Measurements from ENCODE around the gene RELN. TPM values are rescaled to one million over a fixed set of nuclear protein-coding genes. Genes with fewer than 3 reads are reported as not detected.

Gene RELN
- total RNA-seq, 1 donor from 2014 or later = 7.1 TPM

DNA sequence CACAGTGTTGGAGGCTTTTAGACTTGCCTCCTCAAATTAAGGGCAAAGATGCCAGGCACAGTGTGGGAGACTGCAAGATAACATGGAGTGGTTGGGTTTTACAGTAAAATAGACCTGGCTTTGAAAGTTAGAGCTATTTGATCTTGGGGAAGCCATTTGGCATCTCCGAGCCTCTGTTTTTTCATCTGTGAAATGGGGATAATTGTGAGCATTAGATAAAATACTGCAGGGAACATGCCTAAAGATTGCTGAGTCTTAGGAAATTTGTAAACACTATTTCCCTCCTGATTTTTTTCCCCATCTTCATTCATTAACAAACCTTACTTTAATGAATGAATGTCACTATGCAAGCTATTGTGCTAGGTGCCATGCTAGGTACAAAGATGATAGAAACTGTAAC is 302.2 kb downstream of the RELN start:
- no peak overlapping the region for H3K4me3 ChIP-seq (ENCODE audit: low read depth, low read length)
- no peaks in the 10 kb centered on the region for H3K27me3 ChIP-seq (ENCODE audit: control insufficient read depth, insufficient read depth, low read length)
- DNase-seq (ENCODE audit: low read depth) = no peak
- no peaks in the 10 kb centered on the region for H3K36me3 ChIP-seq (ENCODE audit: control insufficient read depth, insufficient read depth, low read length)
- TF ChIP-seq, protein P1, sequence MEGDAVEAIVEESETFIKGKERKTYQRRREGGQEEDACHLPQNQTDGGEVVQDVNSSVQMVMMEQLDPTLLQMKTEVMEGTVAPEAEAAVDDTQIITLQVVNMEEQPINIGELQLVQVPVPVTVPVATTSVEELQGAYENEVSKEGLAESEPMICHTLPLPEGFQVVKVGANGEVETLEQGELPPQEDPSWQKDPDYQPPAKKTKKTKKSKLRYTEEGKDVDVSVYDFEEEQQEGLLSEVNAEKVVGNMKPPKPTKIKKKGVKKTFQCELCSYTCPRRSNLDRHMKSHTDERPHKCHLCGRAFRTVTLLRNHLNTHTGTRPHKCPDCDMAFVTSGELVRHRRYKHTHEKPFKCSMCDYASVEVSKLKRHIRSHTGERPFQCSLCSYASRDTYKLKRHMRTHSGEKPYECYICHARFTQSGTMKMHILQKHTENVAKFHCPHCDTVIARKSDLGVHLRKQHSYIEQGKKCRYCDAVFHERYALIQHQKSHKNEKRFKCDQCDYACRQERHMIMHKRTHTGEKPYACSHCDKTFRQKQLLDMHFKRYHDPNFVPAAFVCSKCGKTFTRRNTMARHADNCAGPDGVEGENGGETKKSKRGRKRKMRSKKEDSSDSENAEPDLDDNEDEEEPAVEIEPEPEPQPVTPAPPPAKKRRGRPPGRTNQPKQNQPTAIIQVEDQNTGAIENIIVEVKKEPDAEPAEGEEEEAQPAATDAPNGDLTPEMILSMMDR (IDR thresholded peaks at IDR 0.05; ENCODE audit: insufficient read depth, low read length, poor library complexity, severe bottlenecking) = no peak

GRCh38 chr7:103686763-103687162 is 302.7 kb downstream of the RELN start:
- DNase-seq (ENCODE audit: low read depth) = no peak
- Histone ChIP-seq H3K4me3 (ENCODE audit: low read depth, low read length) (no peak overlapping the region), H3K36me3 (ENCODE audit: control insufficient read depth, insufficient read depth, low read length) (no peaks in the 10 kb centered on the region), H3K27me3 (ENCODE audit: control insufficient read depth, insufficient read depth, low read length) (no peaks in the 10 kb centered on the region)
- TF ChIP-seq, protein P1 (IDR thresholded peaks at IDR 0.05; ENCODE audit: insufficient read depth, low read length, poor library complexity, severe bottlenecking) = no peak

- Histone ChIP-seq H3K4me3 (ENCODE audit: low read depth, low read length) (no peak overlapping the region), H3K27me3 (ENCODE audit: control insufficient read depth, insufficient read depth, low read length) (no peaks in the 10 kb centered on the region), H3K36me3 (ENCODE audit: control insufficient read depth, insufficient read depth, low read length) (no peaks in the 10 kb centered on the region)
- no peak for DNase-seq (ENCODE audit: low read depth)
- TF ChIP-seq, protein P1 (IDR thresholded peaks at IDR 0.05; ENCODE audit: insufficient read depth, low read length, poor library complexity, severe bottlenecking) = no peak
Observed at GRCh38 chr7:103686064-103686463, 303.4 kb downstream of the RELN start.

GRCh38 chr7:103685646-103686045 is 303.8 kb downstream of the RELN start:
- DNase-seq (ENCODE audit: low read depth) = no peak
- TF ChIP-seq, protein P1 (IDR thresholded peaks at IDR 0.05; ENCODE audit: insufficient read depth, low read length, poor library complexity, severe bottlenecking) = no peak
- Histone ChIP-seq H3K27me3 (ENCODE audit: control insufficient read depth, insufficient read depth, low read length) (no peaks in the 10 kb centered on the region), H3K4me3 (ENCODE audit: low read depth, low read length) (no peak overlapping the region), H3K36me3 (ENCODE audit: control insufficient read depth, insufficient read depth, low read length) (no peaks in the 10 kb centered on the region)

GRCh38 chr7:103683348-103683747 is 306.1 kb downstream of the RELN start:
- Histone ChIP-seq H3K27me3 (ENCODE audit: control insufficient read depth, insufficient read depth, low read length) (no peaks in the 10 kb centered on the region), H3K4me3 (ENCODE audit: low read depth, low read length) (no peak overlapping the region), H3K36me3 (ENCODE audit: control insufficient read depth, insufficient read depth, low read length) (no peaks in the 10 kb centered on the region)
- no peak for DNase-seq (ENCODE audit: low read depth)
- TF ChIP-seq, protein P1 (IDR thresholded peaks at IDR 0.05; ENCODE audit: insufficient read depth, low read length, poor library complexity, severe bottlenecking) = no peak
